HG03060 (cell line): ENCODE data around the gene DOCK2.

Experiments used
- ATAC-seq: cut with Tn5 transposase; IDR thresholded peaks from one replicate; pipeline ENCODE4 v1.9.1; 2021; ENCODE audit warnings: low read depth, moderate number of reproducible peaks; ENCODE audit not compliant: unreplicated experiment

Gene DOCK2

DNA sequence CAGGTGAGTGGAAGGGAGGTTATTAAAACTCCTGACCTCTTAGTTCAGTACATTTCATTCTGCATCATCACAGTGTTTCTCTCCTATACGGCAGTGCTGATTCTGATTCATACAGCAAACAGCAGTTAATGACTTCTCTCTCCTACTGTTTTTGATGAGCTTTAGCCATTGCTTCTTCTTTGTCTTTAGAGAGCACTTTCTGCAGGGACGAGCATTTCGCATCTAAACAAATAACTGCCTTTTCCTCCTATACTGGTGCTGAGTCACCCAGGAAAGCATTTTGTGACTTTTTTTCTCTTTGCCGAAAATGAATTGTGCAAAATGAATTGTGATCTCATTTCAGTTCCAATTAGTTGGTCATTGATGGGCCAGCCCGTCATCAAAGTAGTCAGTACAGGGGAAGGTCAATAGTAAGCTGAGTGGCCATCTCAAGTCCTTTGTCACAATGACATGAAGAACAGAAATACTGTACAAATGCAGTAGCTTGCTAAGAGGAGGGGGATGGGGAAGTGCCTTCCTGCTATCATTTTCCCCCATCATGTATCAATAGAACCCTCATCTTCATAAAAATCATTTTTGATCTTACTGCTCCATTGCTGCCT is 244.7 kb downstream of the DOCK2 start:
- ATAC-seq, result no peak

DNA sequence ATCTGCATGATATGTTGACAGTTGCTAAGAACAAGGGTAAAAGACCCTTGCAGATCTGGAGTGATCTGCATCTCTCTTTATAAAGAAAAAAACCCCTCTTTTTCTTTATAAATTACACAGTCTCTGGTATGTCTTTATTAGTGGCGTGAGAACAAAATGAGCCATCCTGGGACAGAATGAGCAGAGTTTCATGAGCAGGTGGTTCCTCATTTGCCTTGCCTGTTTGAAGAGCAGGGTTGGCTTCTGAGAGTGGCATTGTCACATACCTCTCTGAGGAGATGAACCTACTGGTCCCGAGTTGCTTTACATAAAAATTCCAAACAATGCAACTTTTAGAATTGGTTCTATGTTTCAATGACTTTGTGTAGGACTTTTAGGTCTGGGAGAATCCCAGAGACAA is 249.0 kb downstream of the DOCK2 start:
- ATAC-seq, result no peak

DNA sequence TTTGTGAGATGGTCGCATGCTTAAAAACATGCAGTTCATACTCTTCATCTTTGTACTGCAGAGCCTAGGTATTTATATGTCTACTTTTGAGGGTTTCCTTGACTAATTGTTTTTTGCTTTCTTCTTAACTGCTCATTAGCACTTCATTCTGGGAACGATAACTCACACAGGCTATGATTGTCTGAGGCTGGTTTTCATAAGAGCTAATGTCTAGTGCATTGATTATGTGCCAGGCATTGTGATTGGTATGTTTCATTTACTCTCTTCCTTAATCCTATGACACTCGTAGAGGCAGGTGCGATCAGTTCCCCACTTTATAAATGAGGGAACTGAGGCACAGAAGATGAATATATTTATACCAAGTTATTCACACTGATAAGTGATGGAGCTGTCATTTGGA is 249.6 kb downstream of the DOCK2 start:
- no peak for ATAC-seq

DNA sequence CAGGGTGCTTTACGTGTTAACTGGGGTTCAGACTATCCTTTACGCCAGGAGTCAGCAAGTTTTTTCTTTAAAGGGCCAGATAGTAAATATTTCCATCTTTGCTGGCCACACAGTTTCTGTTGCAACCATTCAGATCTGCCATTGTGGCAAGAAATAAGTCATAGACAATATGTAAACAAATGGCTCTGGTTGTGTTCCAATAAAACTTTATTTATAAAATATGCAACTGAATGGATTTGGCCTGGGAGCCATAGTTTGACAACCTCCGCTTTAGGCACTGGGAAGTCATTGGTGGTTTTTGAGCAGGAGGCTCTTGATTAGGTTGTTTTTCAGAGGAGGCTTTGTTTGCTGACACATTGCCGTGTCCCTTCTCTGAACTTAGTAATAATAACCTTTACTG is 252.5 kb downstream of the DOCK2 start:
- ATAC-seq, result no peak

DNA sequence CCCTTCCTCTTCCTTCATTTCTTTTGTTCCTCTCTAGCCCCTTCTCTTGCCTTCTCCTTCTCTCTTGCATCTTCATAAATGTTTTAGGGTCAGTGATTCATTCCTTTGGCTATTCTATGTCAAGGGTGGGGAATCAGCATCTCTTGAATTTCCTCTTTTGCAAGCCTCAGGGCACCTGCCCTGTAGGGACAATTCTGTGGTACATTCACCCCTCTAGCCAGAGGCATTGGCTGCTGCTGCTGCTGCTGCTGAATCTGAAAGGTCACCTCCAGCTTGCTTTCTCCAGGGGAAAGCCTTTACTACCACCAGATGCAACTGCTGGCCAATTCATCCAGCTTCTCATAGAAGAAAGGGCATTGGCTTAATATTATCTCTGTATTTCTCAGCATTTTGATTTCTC is 255.9 kb downstream of the DOCK2 start:
- no peak for ATAC-seq

DNA sequence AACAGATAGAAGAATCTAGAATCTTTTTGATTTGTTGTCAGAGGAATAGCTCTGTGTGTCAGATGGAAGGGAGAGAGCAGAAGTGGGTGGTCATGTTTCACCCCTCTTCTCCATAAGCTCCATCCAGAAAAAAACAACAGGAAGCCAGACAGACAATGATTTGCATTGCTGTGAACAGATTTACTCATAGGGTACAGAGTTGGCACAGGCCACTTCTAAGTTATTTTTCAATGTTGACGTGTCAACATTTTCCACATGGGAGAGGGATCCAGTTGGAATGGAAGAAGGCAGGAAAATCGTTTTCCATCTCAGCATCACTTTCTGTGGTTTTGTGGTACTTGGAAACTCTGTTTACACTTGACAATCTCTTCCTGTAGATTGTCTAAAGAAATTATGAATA is 256.5 kb downstream of the DOCK2 start:
- ATAC-seq, result no peak

DNA sequence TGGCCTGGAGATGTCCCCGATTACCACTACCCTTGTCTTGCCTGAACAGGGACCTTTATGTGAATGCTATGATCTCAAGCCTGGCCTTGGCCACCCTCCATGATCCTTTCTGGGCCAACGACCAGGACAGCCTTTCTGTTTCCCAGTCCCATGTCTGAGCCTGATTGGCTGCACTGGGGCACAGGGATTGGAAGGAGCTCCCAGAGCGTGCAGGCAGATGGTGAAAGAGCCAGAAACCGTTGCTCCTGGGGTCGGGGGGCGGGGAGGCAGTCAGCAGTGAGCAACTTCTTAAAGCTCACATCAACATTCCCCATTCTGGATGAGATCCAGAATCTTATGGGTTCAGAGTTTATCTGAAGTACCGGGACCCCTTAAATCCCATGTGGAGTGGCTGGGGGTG is 258.9 kb downstream of the DOCK2 start:
- ATAC-seq, result no peak

DNA sequence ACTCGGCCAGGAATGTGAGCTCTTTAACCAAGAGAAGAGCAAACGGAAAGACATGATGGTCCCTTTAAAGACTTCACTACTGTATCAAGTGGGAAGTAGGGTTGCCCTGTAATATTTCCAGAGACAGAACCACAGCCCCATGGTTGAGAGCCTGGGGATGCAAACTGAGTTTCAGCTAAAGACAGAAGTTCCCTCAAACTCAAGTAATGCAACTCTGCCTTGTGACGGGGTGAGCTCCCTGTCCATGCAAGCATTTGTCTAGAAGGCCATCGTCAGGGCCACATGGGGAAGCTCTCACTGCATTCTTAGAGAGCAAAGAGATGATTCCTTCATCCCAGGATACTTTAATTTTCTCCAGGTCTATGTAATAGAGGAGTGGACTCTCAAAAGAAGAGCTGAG is 260.4 kb downstream of the DOCK2 start:
- no peak for ATAC-seq

DNA sequence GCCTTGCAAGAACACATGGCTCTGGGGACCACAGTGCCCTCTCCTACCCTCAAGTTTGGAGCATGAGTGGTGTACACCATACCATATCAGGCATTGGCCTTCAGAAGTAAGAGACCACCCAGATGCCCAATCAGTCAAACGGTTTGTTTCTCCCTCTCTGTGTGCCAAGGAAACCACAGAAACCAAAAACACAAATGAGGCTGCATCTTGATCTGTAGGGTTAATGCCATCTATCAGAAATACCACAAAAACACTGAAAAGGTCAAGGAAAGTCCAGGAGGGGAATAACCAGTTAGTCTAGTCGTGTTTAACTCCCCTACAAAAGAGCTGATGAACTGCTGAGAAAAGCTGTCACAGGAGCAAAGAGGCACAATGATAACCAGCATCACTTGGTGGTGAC is 264.8 kb downstream of the DOCK2 start:
- no peak for ATAC-seq

DNA sequence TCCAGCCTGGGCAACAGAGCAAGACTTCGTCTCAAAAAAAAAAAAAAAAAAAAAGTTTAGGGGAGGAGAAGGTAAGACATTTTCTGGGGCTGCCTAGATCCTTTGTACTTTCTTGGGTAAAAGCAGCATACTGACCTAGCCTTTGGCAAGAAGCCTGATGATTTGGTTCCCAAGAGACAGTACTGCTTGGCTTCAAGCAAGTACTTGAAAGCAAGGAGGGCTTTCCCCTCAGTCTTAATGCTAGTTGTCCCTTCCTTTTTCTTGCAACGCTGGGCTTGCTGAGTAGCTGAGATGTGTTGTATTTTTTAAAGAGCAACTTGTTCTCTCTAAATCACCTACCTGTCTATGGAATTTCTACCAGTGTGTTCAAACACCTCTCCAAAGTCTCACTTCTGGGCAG is 267.0 kb downstream of the DOCK2 start:
- no peak for ATAC-seq

DNA sequence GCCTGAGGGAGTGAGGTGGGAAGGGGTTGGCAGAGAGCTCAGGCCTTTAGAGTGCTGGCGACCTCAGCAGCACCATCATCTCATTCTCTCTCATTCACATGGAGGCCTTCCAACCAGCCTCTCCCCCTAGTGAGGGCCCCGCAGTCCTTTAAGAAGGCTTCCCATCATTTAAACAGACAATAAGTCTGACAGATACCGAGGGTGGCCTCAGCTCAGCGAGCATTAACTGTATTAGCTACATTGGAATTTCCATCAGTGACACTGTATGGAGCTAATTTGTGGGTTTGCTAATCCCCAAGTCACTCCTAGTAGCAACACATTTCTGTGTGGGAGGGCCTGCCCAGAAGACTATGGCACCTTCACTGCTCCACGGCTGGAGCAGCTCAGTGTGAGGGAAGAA is 267.4 kb downstream of the DOCK2 start:
- no peak for ATAC-seq

DNA sequence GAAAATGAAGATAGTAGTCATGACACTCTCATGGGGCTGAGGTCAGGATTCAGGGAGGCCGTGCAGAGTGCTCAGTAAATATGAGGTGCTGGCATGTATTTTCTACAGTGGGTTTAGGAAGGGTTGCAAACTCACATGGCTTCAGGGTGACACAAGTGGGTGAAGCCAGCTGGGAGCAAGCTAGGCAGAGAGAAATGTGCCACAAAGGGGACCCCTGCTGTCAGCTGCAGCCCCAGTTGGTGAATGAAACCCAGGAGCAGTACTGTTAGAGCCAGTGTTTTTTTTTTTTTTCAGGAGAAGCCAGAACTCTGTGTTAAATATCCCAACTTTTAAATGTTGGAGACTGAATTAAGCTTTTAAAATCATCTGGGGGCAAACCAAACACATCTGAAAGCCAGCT is 267.9 kb downstream of the DOCK2 start:
- no peak for ATAC-seq

DNA sequence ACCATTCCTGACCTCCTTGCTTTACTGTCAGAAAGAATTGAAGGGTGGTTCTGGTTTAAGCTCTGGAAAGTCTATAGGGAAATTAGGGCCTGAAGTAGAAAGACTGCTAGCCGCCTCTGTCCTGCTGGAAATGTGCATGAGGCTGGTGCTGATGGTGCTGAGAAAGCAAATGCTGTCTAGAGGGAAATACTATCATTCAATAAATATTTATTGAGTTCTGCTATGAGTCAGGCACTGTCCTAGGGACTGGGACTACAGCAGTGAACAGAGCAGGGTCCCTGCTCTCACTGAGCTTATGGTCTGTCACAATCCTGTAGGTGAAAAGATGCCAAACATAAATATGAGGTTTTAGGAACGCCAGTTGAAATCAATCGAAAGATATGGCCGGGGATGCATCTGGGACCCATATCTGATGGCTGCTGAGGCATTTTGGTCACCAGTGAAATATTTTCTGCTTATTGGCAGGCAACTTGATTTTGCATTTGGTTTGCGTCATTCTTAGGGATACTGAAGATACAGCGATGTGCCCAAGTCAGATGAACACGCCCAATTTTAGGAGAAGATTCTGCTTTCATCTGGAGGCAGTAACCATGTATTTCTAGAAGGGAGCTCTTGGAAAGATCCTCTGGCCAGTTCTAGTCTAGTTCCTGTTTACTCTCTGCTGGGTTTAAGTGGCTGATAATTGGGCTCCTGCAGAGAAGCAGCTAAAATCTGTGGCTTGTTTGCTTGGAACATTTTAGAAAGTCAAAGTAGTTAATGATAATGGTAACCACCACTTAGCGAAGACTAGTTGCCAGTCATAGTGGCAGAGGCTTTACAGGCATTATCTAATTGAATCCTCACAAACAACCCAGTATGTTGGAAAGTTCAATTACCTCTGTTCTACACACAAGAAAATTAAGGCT is 269.9 kb downstream of the DOCK2 start:
- ATAC-seq, result no peak

DNA sequence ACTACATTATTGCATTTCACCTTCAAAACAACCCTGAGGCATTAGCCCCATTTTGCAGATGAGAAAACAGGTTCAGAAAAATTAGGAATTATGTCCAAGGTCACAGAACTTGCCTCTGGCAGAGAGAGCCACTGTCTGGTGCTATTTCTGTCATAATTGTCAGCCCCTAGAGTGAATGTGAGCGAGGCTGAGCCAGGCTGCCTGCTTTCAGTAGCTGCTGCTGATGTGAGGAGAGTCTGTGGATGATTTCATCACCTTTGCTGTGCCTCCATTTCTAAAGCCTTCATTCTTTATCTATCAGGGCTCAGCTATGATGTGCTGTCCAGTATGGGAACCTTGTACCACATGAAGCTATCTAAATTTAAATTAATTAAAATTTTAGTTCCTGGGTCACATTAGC is 271.8 kb downstream of the DOCK2 start:
- ATAC-seq, result no peak

DNA sequence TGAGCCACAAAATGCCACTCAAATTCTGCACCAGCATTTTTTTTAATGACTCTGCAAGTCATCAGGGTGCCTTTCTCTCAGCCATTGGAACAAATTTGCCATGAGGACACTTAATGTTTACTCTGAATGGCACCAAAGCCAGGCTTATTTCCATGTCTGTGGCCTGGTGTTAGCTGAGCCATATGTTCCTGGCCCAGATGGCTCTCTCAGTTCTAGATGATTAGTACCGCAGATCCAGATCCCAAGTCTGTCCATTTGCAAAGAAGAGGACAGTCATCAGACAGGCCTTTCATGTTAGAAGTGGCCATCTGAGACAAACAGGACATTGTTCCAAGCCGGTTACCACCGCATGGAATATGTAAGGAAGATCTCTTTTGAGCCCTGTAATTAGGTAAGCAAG is 272.9 kb downstream of the DOCK2 start:
- no peak for ATAC-seq

DNA sequence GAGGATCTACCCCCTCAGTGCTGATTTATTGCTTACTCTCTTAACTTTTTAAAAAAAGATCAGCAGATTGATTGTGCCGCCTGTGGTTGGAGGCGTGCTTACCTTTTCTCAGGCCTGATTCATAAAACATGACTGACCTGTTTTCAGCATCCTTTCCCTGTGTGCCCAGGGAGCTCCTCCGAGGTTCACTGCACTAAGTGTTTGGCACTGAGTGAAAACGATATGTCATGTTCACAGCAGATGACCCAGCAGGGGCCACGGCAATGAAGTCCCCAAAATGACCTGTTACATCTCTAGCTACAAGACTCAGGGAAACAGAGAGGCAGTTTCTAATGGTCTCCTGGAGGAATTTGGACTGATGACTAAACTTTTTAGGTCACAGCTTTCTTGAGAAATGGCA is 273.3 kb downstream of the DOCK2 start:
- ATAC-seq, result no peak

DNA sequence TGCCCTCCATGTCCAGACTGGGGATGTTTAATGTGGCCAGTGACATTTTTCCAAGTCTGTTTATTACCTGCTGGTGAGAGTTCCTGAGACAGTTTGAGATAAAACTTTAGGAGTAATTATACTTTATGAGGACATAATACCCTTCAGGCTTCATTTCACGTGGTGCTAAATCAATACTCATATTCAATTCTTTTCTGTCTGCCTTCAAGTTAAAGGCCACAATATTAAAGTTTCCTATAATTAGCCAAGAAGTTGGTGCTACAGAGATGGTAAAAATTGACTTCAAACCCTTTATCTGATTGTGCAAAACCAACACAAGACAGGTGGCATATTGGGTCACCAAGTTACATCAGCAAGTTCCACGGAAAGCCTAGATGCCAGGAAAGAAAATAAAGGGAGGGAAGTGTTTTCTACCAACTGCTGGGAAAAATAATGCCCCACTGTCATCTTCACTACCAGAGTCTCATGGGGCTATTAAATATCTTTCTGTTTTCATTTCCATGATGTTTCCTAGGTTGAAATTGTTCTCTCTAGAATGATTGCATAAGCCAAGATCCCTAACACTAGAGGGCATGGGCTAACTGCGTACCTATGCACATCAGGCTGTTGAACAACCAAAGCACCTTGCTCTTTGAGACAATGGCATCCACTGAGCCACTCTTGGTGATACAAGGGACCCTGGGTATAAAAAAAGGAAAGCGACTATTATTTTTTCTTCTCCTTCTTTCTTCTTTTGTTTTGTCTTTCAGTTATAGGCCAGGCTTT is 274.6 kb downstream of the DOCK2 start:
- ATAC-seq, result no peak

DNA sequence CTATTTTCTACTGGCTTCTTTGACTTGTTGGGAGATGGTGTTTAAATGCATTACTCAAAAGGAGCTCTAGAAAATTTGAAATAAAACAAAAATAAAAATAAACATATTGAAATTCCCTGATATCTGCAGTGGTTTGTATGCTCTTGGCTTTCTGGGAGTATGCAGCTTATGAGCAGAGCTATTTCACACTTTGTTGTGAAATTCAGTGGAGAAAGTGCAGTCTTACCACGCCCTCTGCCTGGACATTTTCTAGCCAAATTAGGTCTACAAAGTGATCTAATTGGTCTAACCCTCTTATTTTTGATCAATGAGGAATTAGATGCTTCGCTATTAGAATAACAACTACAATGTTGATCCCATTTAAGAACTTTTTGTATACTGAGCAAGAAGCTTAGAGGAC is 276.4 kb downstream of the DOCK2 start:
- no peak for ATAC-seq

DNA sequence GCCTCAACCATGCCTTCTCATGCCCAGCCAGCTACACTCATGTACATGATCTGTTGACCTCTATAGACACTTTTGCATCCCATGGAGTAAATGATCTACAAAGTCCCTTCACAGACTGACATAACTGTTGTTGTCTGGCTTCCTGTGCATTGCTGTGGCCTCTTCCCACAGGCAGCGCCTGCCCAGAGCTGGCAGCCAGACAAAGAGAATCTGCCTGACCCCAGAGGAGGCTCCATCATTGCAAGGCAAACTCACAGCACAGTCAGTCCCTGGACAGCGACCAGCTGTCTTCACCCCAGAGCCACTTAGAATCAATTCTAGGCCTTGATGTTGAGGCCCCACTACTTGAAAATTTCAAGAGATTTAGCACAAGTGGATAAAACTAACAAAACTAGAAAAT is 277.7 kb downstream of the DOCK2 start:
- no peak for ATAC-seq

DNA sequence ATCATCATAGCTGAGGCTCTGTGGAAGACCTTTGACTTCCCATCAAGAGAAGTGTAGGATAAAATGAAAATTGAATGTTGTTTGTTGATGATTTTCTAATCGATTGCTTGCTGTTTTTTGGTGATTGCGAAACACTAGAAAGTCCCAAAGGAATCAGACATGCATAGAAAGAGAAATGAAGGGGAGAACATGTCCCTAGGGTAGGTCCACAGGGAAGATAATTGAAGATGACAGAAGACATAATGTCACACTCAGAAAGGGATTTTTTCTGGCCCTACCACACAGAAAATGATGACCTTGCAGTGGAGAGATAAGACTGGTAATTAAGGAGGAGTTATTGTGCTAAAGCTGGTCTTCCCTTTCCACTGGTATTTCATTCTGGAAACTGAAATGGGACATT is 280.4 kb downstream of the DOCK2 start:
- no peak for ATAC-seq

DNA sequence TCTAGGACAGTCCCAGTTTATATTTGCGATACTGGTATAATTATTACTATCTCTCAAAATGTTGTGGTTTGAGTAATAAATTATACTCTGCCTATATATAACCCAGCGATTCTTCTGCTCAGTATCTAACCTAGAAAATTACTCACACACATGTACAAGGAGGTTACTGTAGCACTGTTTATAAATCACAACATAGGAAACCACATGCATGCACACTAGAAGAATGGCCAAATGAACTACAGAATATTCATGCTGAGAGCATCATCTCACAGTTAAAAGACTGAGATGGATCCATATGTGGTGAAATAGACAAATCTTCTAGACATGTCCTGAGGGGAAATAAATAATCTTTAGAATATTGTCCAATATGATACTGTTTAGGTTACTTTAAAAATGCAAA is 281.2 kb downstream of the DOCK2 start:
- ATAC-seq, result no peak

DNA sequence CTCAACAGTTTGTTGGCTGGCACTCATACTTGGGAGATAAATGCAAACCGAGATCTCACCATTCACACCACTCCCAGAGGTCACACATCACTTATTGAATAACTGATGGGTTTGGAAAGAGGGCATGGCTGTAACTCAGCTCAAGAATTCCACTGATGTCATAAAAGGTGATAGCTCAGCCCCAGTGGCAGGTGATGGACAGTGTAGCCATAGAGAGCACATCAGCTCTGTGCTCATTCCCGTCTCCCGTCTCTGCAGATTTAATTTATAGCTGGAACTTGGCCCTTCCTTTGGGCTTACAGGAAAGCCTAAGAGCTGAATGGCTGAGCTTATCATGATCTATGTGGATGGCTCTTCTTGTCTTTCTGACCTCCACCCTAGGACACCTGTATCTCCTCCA is 283.4 kb downstream of the DOCK2 start:
- ATAC-seq, result no peak
